GM12878 (cell line): ENCODE measurements around the gene REST. TPM values are rescaled to one million over a fixed set of nuclear protein-coding genes. Genes with fewer than 3 reads are reported as not detected.

Experiments
- ATAC-seq: fragments of 200-7000 bp; cut with Tn5 transposase; 3 replicates; pipeline ENCODE4 v1.9.1; 2020; ENCODE audit warnings: mild to moderate bottlenecking, moderate library complexity
- BruUV-seq: library from RNA; stranded (reverse); fragments of 400-500 nt; replicated peaks from 2 replicates; lab custom pipeline; 2021; lab: Mats Ljungman, UMichigan
- CTCF ChIA-PET: fragments of 300-600 bp; sonication (Branson Sonifier 250); formaldehyde crosslinking; extraction: SDS; loops from one replicate; lab custom pipeline; 2021; ENCODE audit warnings: inconsistent platforms; lab: Yijun Ruan, JAX
- POLR2A ChIA-PET: fragments of 350-600 bp; formaldehyde crosslinking; extraction: SDS; loops from one replicate; lab custom pipeline; 2021; ENCODE audit warnings: inconsistent platforms; lab: Charles Lee
- RAD21 ChIA-PET: fragments of 300-600 bp; sonication (Branson Sonifier 250); formaldehyde crosslinking; loops from one replicate; lab custom pipeline; 2023; ENCODE audit warnings: antibody characterized with exemption; ENCODE audit not compliant: unreplicated experiment; lab: Charles Lee
- SMC1A ChIA-PET: fragments of 300-600 bp; sonication (Branson Sonifier 250); formaldehyde crosslinking; loops from one replicate; lab custom pipeline; 2023; ENCODE audit not compliant: unreplicated experiment, uncharacterized antibody; lab: Charles Lee
- DNase-seq: peaks from one replicate; pipeline ENCODE4 v3.0.0-alpha.2; 2011; ENCODE audit warnings: low read depth, low spot score
- FAIRE-seq: peaks from 3 replicates; lab custom pipeline; 2011; peaks lifted over from hg19 to GRCh38; lab: Jason Lieb, UNC
- H2AFZ ChIP-seq: 2 replicates; pipeline ENCODE4 v1.6.0; 2011; ENCODE audit warnings: low read depth, low read length, control low read depth; ENCODE audit not compliant: control insufficient read depth
- H3K27ac ChIP-seq: 2 replicates; pipeline ENCODE4 v1.5.1; 2011; ENCODE audit warnings: control low read depth; ENCODE audit not compliant: control insufficient read depth, insufficient read depth
- H3K27me3 ChIP-seq, 2 experiments: replicated peaks in 1 of 2; 2 replicates each; pipeline versions ENCODE4 v1.6.0 to v1.6.1; 2011; ENCODE audit warnings: low read length in 1 of 2; ENCODE audit not compliant: control insufficient read depth in 2 of 2, insufficient read depth in 2 of 2
- H3K36me3 ChIP-seq, 2 experiments: 2 replicates each; pipeline ENCODE4 v1.5.1; 2011; ENCODE audit warnings: low read length in 1 of 2; ENCODE audit not compliant: control insufficient read depth in 2 of 2, insufficient read depth in 2 of 2
- H3K4me1 ChIP-seq: 2 replicates; pipeline ENCODE4 v1.6.1; 2011; ENCODE audit warnings: mild to moderate bottlenecking, low read length, moderate library complexity, mixed read lengths; ENCODE audit not compliant: control insufficient read depth, insufficient read depth
- H3K4me2 ChIP-seq: 2 replicates; pipeline ENCODE4 v1.6.0; 2011; ENCODE audit warnings: control low read depth; ENCODE audit not compliant: control insufficient read depth, insufficient read depth
- H3K4me3 ChIP-seq: fragments of 200-600 bp; sonication (generic); 2 replicates; pipeline ENCODE4 v1.5.1; 2016
- H3K79me2 ChIP-seq: 2 replicates; pipeline ENCODE4 v1.6.0; 2011; ENCODE audit warnings: low read length; ENCODE audit not compliant: control insufficient read depth, insufficient read depth
- H3K9ac ChIP-seq: 2 replicates; pipeline ENCODE4 v1.8.0; 2011; ENCODE audit warnings: low read length, control low read depth, mixed read lengths; ENCODE audit not compliant: control insufficient read depth, insufficient read depth
- H3K9me3 ChIP-seq: replicated peaks from 3 replicates; pipeline ENCODE4 v1.5.1; 2011; ENCODE audit warnings: mild to moderate bottlenecking, low read length; ENCODE audit not compliant: control insufficient read depth, insufficient read depth
- H4K20me1 ChIP-seq: 2 replicates; pipeline ENCODE4 v1.6.0; 2011; ENCODE audit not compliant: control insufficient read depth, insufficient read depth
- CEBPB ChIP-seq, 2 experiments: fragments of 150-350 bp in 1 of 2; IDR thresholded peaks; 2 replicates each; pipeline ENCODE4 v1.6.1; 2012 to 2014; ENCODE audit warnings: low read depth in 2 of 2, low read length in 2 of 2, borderline replicate concordance in 1 of 2, inconsistent platforms in 1 of 2
- CHD4 ChIP-seq: fragments of 200-600 bp; sonication (generic); IDR thresholded peaks from 2 replicates; pipeline ENCODE4 v1.6.1; 2016; ENCODE audit warnings: mild to moderate bottlenecking
- ETV6 ChIP-seq, 2 experiments: fragments of 450-650 bp in 1 of 2; IDR thresholded peaks in 1 of 2; conservative IDR thresholded peaks in 1 of 2; 2 replicates each; pipeline ENCODE4 v1.6.1; 2014; ENCODE audit warnings: antibody characterized with exemption in 1 of 2, borderline replicate concordance in 1 of 2, low read depth in 1 of 2, mild to moderate bottlenecking in 1 of 2, moderate library complexity in 1 of 2
- HDAC2 ChIP-seq: fragments of 200-600 bp; sonication (generic); IDR thresholded peaks from 2 replicates; pipeline ENCODE4 v1.6.1; 2017
- KAT2A ChIP-seq: conservative IDR thresholded peaks from 2 replicates; pipeline ENCODE4 v1.6.1; 2011; ENCODE audit warnings: low read depth, low read length; ENCODE audit not compliant: control insufficient read depth
- KDM1A ChIP-seq: fragments of 200-600 bp; sonication (generic); IDR thresholded peaks from 2 replicates; pipeline ENCODE4 v1.6.1; 2016; ENCODE audit warnings: borderline replicate concordance
- SMC3 ChIP-seq: IDR thresholded peaks from 2 replicates; pipeline ENCODE4 v1.6.1; 2011; ENCODE audit warnings: low read length, improper control_type of control experiment, borderline replicate concordance
- WRNIP1 ChIP-seq: IDR thresholded peaks from 2 replicates; pipeline ENCODE4 v1.6.1; 2011; ENCODE audit warnings: low read depth, low read length, improper control_type of control experiment, borderline replicate concordance
- WGBS: methylation state at CpG from one replicate; pipeline ENCODE4 v1.1.6; 2016; ENCODE audit warnings: low lambda C conversion rate; ENCODE audit not compliant: insufficient replicate concordance, insufficient coverage; ENCODE audit errors: missing lambda C conversion rate; 5-methylcytosine and 5-hydroxymethylcytosine counted together
- in situ Hi-C: fragments of 300-500 bp; cut with MboI; formaldehyde crosslinking; loops from 9 replicates; pipeline ENCODE4 v1.14.3; 2018; ENCODE audit warnings: mixed read lengths
- intact Hi-C: fragments of 100-400 bp; cut with micrococcal nuclease; formaldehyde crosslinking; loops from one replicate; pipeline ENCODE4 v1.14.2; 2022; ENCODE audit not compliant: unreplicated experiment
- polyA plus RNA-seq, 11 experiments: library from polyadenylated mRNA; depleted of rRNA in 4 of 11; unstranded in 6 of 11; stranded (reverse) in 5 of 11; fragments of >200 nt; fragmentation: Nextera tagmentation in 4 of 11; fragmentation: Illumina TruSeq in 1 of 11; extraction: Ambion mirVana in 4 of 11; extraction: Trizol in 1 of 11; gene quantifications; 1 replicate in 1 of 11; 2 replicates in 10 of 11; pipeline versions ENCODE4 v1.2.1 to v1.2.3, GENCODE V29; 2011 to 2016; ENCODE audit warnings: inconsistent platforms in 2 of 11, missing spikeins in 2 of 11, low read depth in 1 of 11
- total RNA-seq, 4 experiments: library from RNA; depleted of rRNA in 3 of 4; stranded (reverse); fragments of >200 nt in 3 of 4; fragmentation: Illumina TruSeq in 1 of 4; extraction: Trizol in 1 of 4; gene quantifications; 2 replicates each; pipeline versions ENCODE4 v1.2.1 to v1.2.3, GENCODE V29; 2013 to 2021

REST gene
- total and polyA plus RNA-seq, 10 of the 15 experiments (the other 5 are each of a cell fraction or from before 2014, with no cell fraction given): 3.7 to 36.3 (median 20.4) TPM

GRCh38 chr4:56959100-56959499 is 51.4 kb downstream of the REST start:
- SMC1A ChIA-PET: no interaction called here
- Histone ChIP-seq H3K9ac (no peak overlapping the region), H3K4me2 (no peak overlapping the region), H3K9me3 (no peaks in the 10 kb centered on the region)
- RAD21 ChIA-PET: no interaction called here
- no peak for FAIRE-seq
- in situ Hi-C loops: no loop called here
- intact Hi-C loops: no loop called here
- no TSS peak for BruUV-seq
- ATAC-seq: no peak
- TF ChIP-seq SMC3: no peak
- no peak for TF ChIP-seq HDAC2
- TF ChIP-seq KDM1A: no peak
- no peak for TF ChIP-seq ETV6 (conservative IDR thresholded peaks at IDR 0.05 in 1 of 2, IDR thresholded peaks at IDR 0.05 in 1 of 2; ENCODE audit: borderline replicate concordance in 1 of 2, low read depth in 1 of 2)
- TF ChIP-seq KAT2A: no peak
- TF ChIP-seq WRNIP1: no peak
- no peak for TF ChIP-seq CHD4
- TF ChIP-seq CEBPB (IDR thresholded peaks at IDR 0.05; ENCODE audit: borderline replicate concordance in 1 of 2, low read depth in 2 of 2, low read length in 2 of 2): no peak
- TF ChIP-seq, all 136 proteins: peak for 0
- H2AFZ ChIP-seq: no peak overlapping the region
- H4K20me1 ChIP-seq: no peaks in the 10 kb centered on the region
- H3K36me3 ChIP-seq: peaks cover 0 to 8% of the 10 kb centered on the region in 2 experiments; a peak in 3 of 4 replicates
- H3K27me3 ChIP-seq: no peaks in the 10 kb centered on the region
- H3K27ac ChIP-seq: no peak overlapping the region
- ChIA-PET POLR2A (no interaction called here), CTCF (interaction anchor here (0.6 to 3.0 kb wide), 6 partner anchors 25 to 1018 kb away, joined by 3 to 7 read pairs (median 3); no protein-coding TSS in a partner anchor)
- 100% methylated on average over 1 of the region's 1 CpG for WGBS
- no peak for DNase-seq
- H3K79me2 ChIP-seq: no peaks in the 10 kb centered on the region
- H3K4me1 ChIP-seq: no peaks in the 10 kb centered on the region
- H3K4me3 ChIP-seq: no peak overlapping the region
